Prostate gland (tissue), 2 donors: ENCODE results near the gene PARVB.

Experiments
- CTCF ChIP-seq, 4 experiments: fragments of 200-600 bp in 2 of 4; fragments of 450-650 bp in 2 of 4; sonication (generic) in 2 of 4; IDR thresholded peaks; 1 replicate in 3 of 4; 2 replicates in 1 of 4; pipeline ENCODE4 v1.5.1; 2016 to 2019; ENCODE audit warnings: antibody characterized with exemption in 4 of 4, mild to moderate bottlenecking in 2 of 4, moderate library complexity in 2 of 4
- POLR2A ChIP-seq: fragments of 450-650 bp; IDR thresholded peaks from one replicate; pipeline ENCODE4 v1.6.1; 2016; ENCODE audit warnings: antibody characterized with exemption, mild to moderate bottlenecking
- POLR2AphosphoS5 ChIP-seq: sonication (generic); formaldehyde crosslinking; IDR thresholded peaks from one replicate; pipeline ENCODE4 v1.6.1; 2017; ENCODE audit warnings: antibody characterized with exemption

DNA sequence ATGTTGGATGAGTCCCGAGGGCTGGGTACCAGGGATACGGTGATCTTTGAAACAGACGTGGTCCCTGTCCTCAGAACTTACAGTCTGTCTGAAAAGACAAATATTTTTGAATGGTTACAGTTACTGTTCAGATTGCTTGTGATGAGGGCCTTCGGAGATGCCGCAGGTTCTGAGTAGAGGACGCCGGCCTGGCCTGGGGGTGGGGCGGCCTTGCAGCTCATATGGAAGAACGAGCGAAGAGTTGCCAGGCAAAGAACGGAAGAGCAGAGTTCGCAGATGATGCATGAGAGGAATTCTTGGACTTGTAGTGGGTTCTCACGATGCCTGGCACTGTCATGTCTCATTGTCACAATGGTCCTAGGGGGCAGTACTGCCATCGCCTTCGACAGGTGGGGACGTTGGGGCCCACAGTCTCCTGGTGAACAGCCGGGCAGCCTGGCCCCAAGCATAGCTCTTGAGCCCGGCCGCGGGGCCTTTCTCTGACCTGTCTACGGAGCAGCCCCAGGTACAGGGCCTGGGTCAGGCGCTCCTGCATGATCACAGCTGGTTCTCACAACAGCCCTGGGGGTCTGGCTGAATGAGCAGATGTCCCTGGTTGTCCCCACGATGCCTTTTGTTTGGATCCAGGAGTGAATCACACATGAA is 95.7 kb downstream of the PARVB start:
- TF ChIP-seq CTCF (IDR thresholded peaks at IDR 0.05) (no peak), POLR2A (no peak), POLR2AphosphoS5 (no peak)
